ENCODE measurements around the gene LGI2. TPM values are rescaled to one million over a fixed set of nuclear protein-coding genes. Genes with fewer than 3 reads are reported as not detected.
"Not testable (repeated sequence)": the region's sequence is repeated elsewhere in the genome, so short reads cannot be mapped to it uniquely, and the experiment has no call there.

The LGI2 gene
- total RNA-seq, 4 donors from 2014 or later: 4.6 to 13.7 (median 9.7) TPM

DNA sequence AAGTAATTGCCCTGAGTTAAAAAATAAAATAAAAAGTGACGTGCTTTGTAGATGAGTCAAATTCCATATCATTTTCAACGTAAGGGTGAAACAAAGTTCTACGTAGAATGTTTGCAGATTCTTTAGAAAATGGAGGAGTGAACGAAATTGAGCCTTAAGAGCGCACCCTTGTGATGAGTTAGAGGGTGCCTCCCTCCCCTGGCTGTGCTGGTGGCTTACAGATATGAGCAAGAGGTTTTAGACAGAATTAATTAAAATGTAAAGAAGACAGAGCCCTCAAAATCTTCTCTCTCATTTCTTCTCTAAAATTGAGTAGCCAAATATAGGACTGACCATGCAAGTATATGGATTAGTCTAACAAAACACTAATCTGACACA is 30.2 kb upstream of the LGI2 start:
- H3K4me1 ChIP-seq: no peaks in the 10 kb centered on the region
- intact Hi-C loops (cut with DNase I): no loop called here
- no peaks in the 10 kb centered on the region for H3K9me3 ChIP-seq
- no peaks in the 10 kb centered on the region for H3K27me3 ChIP-seq
- H3K4me3 ChIP-seq: no peak overlapping the region
- no peak for DNase-seq (ENCODE audit: extremely low spot score)
- WGBS: 68% methylated on average over 5 of the region's 5 CpGs
- no peaks in the 10 kb centered on the region for H3K36me3 ChIP-seq
- no peak overlapping the region for H3K27ac ChIP-seq (replicated peaks in 1 of 4)
- TF ChIP-seq EP300 (IDR thresholded peaks at IDR 0.05) (no peak), CTCF (IDR thresholded peaks at IDR 0.05) (no peak), POLR2A (IDR thresholded peaks at IDR 0.05; ENCODE audit: low read depth) (no peak), POLR2AphosphoS5 (IDR thresholded peaks at IDR 0.05) (no peak)

DNA sequence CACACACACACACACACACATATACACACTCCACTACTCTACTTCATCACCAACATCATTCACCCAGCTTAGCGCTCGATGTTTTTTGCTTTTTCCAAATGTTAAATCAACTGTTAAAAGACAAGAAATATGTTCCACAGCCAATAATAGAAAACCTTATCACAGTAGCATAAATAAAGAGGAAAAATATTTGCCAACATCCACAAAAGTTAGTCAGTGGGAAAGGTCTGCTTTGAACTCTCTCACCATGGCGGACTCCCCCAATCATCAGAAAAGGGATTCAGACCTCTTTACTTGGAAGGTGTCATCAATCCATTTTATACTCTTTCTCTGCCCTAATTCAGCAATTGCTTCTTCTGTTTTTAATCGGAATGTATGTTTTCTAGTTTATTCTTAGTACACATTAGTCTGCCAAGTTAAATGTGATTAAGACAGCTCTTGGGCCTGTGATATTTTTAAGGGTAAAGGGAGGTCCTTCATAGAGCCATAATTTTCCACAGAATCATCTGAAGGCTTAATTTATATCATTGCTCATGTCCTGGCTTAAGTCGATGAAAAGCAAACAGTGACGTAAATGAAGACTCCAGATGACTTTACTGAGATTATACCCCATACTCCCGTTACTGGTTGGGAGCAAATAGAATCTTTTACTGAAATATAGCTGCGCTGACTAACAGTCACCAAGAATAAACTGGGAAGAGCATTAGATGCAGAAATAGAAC is 29.7 kb upstream of the LGI2 start:
- Histone ChIP-seq H3K36me3 (no peaks in the 10 kb centered on the region), H3K4me1 (no peaks in the 10 kb centered on the region), H3K27me3 (no peaks in the 10 kb centered on the region), H3K9me3 (no peaks in the 10 kb centered on the region), H3K4me3 (no peak overlapping the region), H3K27ac (replicated peaks in 1 of 4) (peak overlapping the region in 1 of 4 donors; percentile 33)
- DNase-seq (ENCODE audit: extremely low spot score): no peak
- TF ChIP-seq EP300 (IDR thresholded peaks at IDR 0.05): no peak
- no peak for TF ChIP-seq POLR2A (IDR thresholded peaks at IDR 0.05; ENCODE audit: low read depth)
- TF ChIP-seq POLR2AphosphoS5 (IDR thresholded peaks at IDR 0.05): no peak
- no peak for TF ChIP-seq CTCF (IDR thresholded peaks at IDR 0.05)
- 56% methylated on average over 8 of the region's 8 CpGs for WGBS
- intact Hi-C loops (cut with DNase I): no loop called here

- H3K36me3 ChIP-seq: no peaks in the 10 kb centered on the region
- H3K9me3 ChIP-seq: no peaks in the 10 kb centered on the region
- peak overlapping the region in 1 of 4 donors; percentile 33 for H3K27ac ChIP-seq (replicated peaks in 1 of 4)
- WGBS: 64% methylated on average over 2 of the region's 2 CpGs
- intact Hi-C loops (cut with DNase I): no loop called here
- no peak overlapping the region for H3K4me3 ChIP-seq
- no peak for DNase-seq (ENCODE audit: extremely low spot score)
- H3K4me1 ChIP-seq: no peaks in the 10 kb centered on the region
- no peak for TF ChIP-seq POLR2AphosphoS5 (IDR thresholded peaks at IDR 0.05)
- no peak for TF ChIP-seq CTCF (IDR thresholded peaks at IDR 0.05)
- no peak for TF ChIP-seq POLR2A (IDR thresholded peaks at IDR 0.05; ENCODE audit: low read depth)
- TF ChIP-seq EP300 (IDR thresholded peaks at IDR 0.05): no peak
- no peaks in the 10 kb centered on the region for H3K27me3 ChIP-seq
Observed at GRCh38 chr4:25059791-25060190, 29.0 kb upstream of the LGI2 start.

DNA sequence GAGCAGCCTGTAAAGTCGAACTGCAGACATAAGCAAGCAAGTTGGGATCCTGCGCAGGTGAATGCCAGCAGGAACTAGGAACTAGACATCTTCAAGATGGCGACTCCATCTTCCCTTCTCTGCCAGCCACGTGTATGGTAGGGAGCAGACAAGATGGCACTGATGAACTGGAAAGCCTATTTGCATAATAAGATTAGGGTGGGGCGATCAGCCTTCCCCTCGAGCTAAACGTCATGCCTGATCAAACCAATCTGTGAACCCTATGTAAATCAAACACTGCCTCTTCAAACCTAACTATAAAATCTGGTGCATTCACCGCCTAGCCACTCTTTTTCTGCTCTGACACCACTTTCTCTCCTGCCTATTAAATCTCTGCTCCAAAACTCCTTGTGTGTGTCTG is 28.1 kb upstream of the LGI2 start:
- Histone ChIP-seq H3K36me3 (no peaks in the 10 kb centered on the region), H3K27ac (replicated peaks in 1 of 4) (no peak overlapping the region), H3K4me1 (no peaks in the 10 kb centered on the region), H3K9me3 (no peaks in the 10 kb centered on the region), H3K27me3 (no peaks in the 10 kb centered on the region), H3K4me3 (no peak overlapping the region)
- WGBS: 93% methylated on average over 8 of the region's 8 CpGs
- intact Hi-C loops (cut with DNase I): no loop called here
- TF ChIP-seq EP300 (IDR thresholded peaks at IDR 0.05) (no peak), POLR2AphosphoS5 (IDR thresholded peaks at IDR 0.05) (no peak), CTCF (IDR thresholded peaks at IDR 0.05) (no peak), POLR2A (IDR thresholded peaks at IDR 0.05; ENCODE audit: low read depth) (no peak)
- DNase-seq (ENCODE audit: extremely low spot score): no peak

GRCh38 chr4:25057299-25057698 is 26.6 kb upstream of the LGI2 start:
- DNase-seq (ENCODE audit: extremely low spot score): no peak
- Histone ChIP-seq H3K36me3 (no peaks in the 10 kb centered on the region), H3K27me3 (no peaks in the 10 kb centered on the region), H3K4me1 (no peaks in the 10 kb centered on the region), H3K27ac (replicated peaks in 1 of 4) (no peak overlapping the region), H3K4me3 (no peak overlapping the region), H3K9me3 (no peaks in the 10 kb centered on the region)
- 73% methylated on average over 8 of the region's 8 CpGs for WGBS
- no peak for TF ChIP-seq EP300 (IDR thresholded peaks at IDR 0.05)
- TF ChIP-seq CTCF (IDR thresholded peaks at IDR 0.05): no peak
- TF ChIP-seq POLR2AphosphoS5 (IDR thresholded peaks at IDR 0.05): no peak
- intact Hi-C loops (cut with DNase I): no loop called here

- H3K27me3 ChIP-seq; H3K4me3 ChIP-seq; intact Hi-C loops (cut with DNase I); H3K4me1 ChIP-seq; DNase-seq (ENCODE audit: extremely low spot score); H3K9me3 ChIP-seq; H3K27ac ChIP-seq (replicated peaks in 1 of 4); H3K36me3 ChIP-seq: not testable (repeated sequence)
- 75% methylated on average over 5 of the region's 5 CpGs for WGBS
Observed at GRCh38 chr4:25052037-25052436, 21.3 kb upstream of the LGI2 start.

Measured in esophagus muscularis mucosa (tissue), 4 donors.